Activated naive CD4-positive, alpha-beta T cell treated with anti-CD3 and anti-CD28 coated beads for 36 hours (primary cell): Measurements from ENCODE around the gene MLLT10. TPM values are rescaled to one million over a fixed set of nuclear protein-coding genes. Genes with fewer than 3 reads are reported as not detected.
A peak's percentile ranks its signal among the peaks of the same experiment; 100 is the strongest.

Experiments used
- CTCF ChIA-PET: fragments of 350-600 bp; sonication (Branson Sonifier 250); formaldehyde crosslinking; loops from one replicate; lab custom pipeline; 2021; ENCODE audit warnings: antibody characterized with exemption; lab: Charles Lee
- DNase-seq: peaks from one replicate; pipeline ENCODE4 v3.0.0-alpha.2; 2020
- H3K27ac Mint-ChIP-seq: one replicate; pipeline ENCODE4 v1.8.0; 2021; ENCODE audit warnings: mild to moderate bottlenecking, mixed read lengths
- H3K27me3 Mint-ChIP-seq: one replicate; pipeline ENCODE4 v1.8.0; 2021; ENCODE audit warnings: low read depth, mixed read lengths
- H3K36me3 Mint-ChIP-seq: one replicate; pipeline ENCODE4 v1.8.0; 2021; ENCODE audit warnings: low read depth, mixed read lengths
- H3K4me1 Mint-ChIP-seq: one replicate; pipeline ENCODE4 v1.8.0; 2021; ENCODE audit warnings: low read depth, mixed read lengths
- H3K4me3 Mint-ChIP-seq: one replicate; pipeline ENCODE4 v1.8.0; 2021; ENCODE audit warnings: mild to moderate bottlenecking, moderate library complexity, mixed read lengths
- H3K9me3 Mint-ChIP-seq: one replicate; pipeline ENCODE4 v1.8.0; 2021; ENCODE audit warnings: mixed read lengths
- intact Hi-C: fragments of 100-400 bp; cut with micrococcal nuclease; formaldehyde crosslinking; loops from one replicate; pipeline ENCODE4 v1.15.1; 2023
- total RNA-seq, 2 experiments: library from RNA; stranded (reverse); gene quantifications; one replicate each; pipeline ENCODE4 v1.2.3, GENCODE V29; 2021

The MLLT10 gene
- total RNA-seq, 2 experiments from 2014 or later: 23.0 to 23.7 TPM

GRCh38 chr10:21514818-21515351, 19.1 kb upstream of the MLLT10 start:
- H3K9me3 Mint-ChIP-seq: no peaks in the 10 kb centered on the region
- peaks cover 67% of the 10 kb centered on the region for H3K27me3 Mint-ChIP-seq
- H3K4me1 Mint-ChIP-seq: peaks cover 30% of the 10 kb centered on the region
- no peak overlapping the region for H3K27ac Mint-ChIP-seq
- DNase-seq: no peak
- intact Hi-C loops: loop anchor here (5.0 kb wide), 2 partner anchors 212 to 802 kb away; partner anchors contain the start of gene COMMD3
- no peaks in the 10 kb centered on the region for H3K36me3 Mint-ChIP-seq
- CTCF ChIA-PET: interaction anchor here (2.2 kb wide), 1 partner anchor 19 kb away, joined by 8 read pairs; no protein-coding TSS in a partner anchor
- H3K4me3 Mint-ChIP-seq: no peak overlapping the region

GRCh38 chr10:21515361-21516241, 18.4 kb upstream of the MLLT10 start:
- H3K9me3 Mint-ChIP-seq: no peaks in the 10 kb centered on the region
- intact Hi-C loops: loop anchor here (1.0 to 5.0 kb wide), 3 partner anchors 19 to 802 kb away; partner anchors contain the start of gene COMMD3
- H3K4me3 Mint-ChIP-seq: peak overlapping the region; percentile 70
- no peak overlapping the region for H3K27ac Mint-ChIP-seq
- peaks cover 73% of the 10 kb centered on the region for H3K27me3 Mint-ChIP-seq
- no peak for DNase-seq
- peaks cover 36% of the 10 kb centered on the region for H3K4me1 Mint-ChIP-seq
- H3K36me3 Mint-ChIP-seq: no peaks in the 10 kb centered on the region
- CTCF ChIA-PET: interaction anchor here (1.3 to 2.2 kb wide), 3 partner anchors 10 to 19 kb away, joined by 3 to 8 read pairs (median 4); partner anchors contain the start of gene SKIDA1

GRCh38 chr10:21516242-21517131, 17.5 kb upstream of the MLLT10 start:
- CTCF ChIA-PET: interaction anchor here (1.3 to 2.2 kb wide), 3 partner anchors 9 to 20 kb away, joined by 3 to 8 read pairs (median 4); partner anchors contain the start of gene SKIDA1
- DNase-seq: peak; percentile 58
- peaks cover 36% of the 10 kb centered on the region for H3K4me1 Mint-ChIP-seq
- H3K4me3 Mint-ChIP-seq: peak overlapping the region; percentile 70
- H3K36me3 Mint-ChIP-seq: no peaks in the 10 kb centered on the region
- no peaks in the 10 kb centered on the region for H3K9me3 Mint-ChIP-seq
- no peak overlapping the region for H3K27ac Mint-ChIP-seq
- peaks cover 76% of the 10 kb centered on the region for H3K27me3 Mint-ChIP-seq
- intact Hi-C loops: loop anchor here (1.0 to 5.0 kb wide), 4 partner anchors 9 to 801 kb away; partner anchors contain the start of genes COMMD3 and SKIDA1

- H3K4me1 Mint-ChIP-seq: peaks cover 36% of the 10 kb centered on the region
Measured at GRCh38 chr10:21517134-21518031, 16.6 kb upstream of the MLLT10 start.

GRCh38 chr10:21518149-21518640, 15.8 kb upstream of the MLLT10 start:
- Mint-ChIP-seq H3K36me3 (no peaks in the 10 kb centered on the region), H3K9me3 (no peaks in the 10 kb centered on the region), H3K27ac (no peak overlapping the region), H3K4me3 (peak overlapping the region; percentile 68), H3K4me1 (peaks cover 36% of the 10 kb centered on the region), H3K27me3 (peaks cover 70% of the 10 kb centered on the region)
- no peak for DNase-seq
- CTCF ChIA-PET: interaction anchor here (0.7 to 1.2 kb wide), 5 partner anchors 9 to 216 kb away, joined by 3 to 21 read pairs (median 4); no protein-coding TSS in a partner anchor
- intact Hi-C loops: loop anchor here (5.0 kb wide), 2 partner anchors 209 to 799 kb away; partner anchors contain the start of gene COMMD3

More at GRCh38 chr10:21517134-21518031, 16.6 kb upstream of the MLLT10 start:
- intact Hi-C loops: loop anchor here (1.0 to 5.0 kb wide), 3 partner anchors 8 to 800 kb away; partner anchors contain the start of genes COMMD3 and SKIDA1
- peak; percentile 18 for DNase-seq
- CTCF ChIA-PET: interaction anchor here (0.7 to 2.2 kb wide), 6 partner anchors 8 to 23 kb away, joined by 3 to 21 read pairs (median 4); partner anchors contain the start of gene SKIDA1
- Mint-ChIP-seq H3K27ac (no peak overlapping the region), H3K36me3 (no peaks in the 10 kb centered on the region), H3K27me3 (peaks cover 71% of the 10 kb centered on the region), H3K4me3 (peak overlapping the region; percentile 68), H3K9me3 (no peaks in the 10 kb centered on the region)

- H3K9me3 Mint-ChIP-seq: no peaks in the 10 kb centered on the region
- CTCF ChIA-PET: interaction anchor here (0.7 to 1.2 kb wide), 5 partner anchors 8 to 216 kb away, joined by 3 to 21 read pairs (median 4); no protein-coding TSS in a partner anchor
Measured at GRCh38 chr10:21518641-21519396, 15.2 kb upstream of the MLLT10 start.

GRCh38 chr10:21519397-21519933, 14.6 kb upstream of the MLLT10 start:
- no peaks in the 10 kb centered on the region for H3K36me3 Mint-ChIP-seq
- H3K9me3 Mint-ChIP-seq: no peaks in the 10 kb centered on the region
- no peak for DNase-seq
- no peak overlapping the region for H3K27ac Mint-ChIP-seq
- CTCF ChIA-PET: no interaction called here
- H3K4me3 Mint-ChIP-seq: peak overlapping the region; percentile 72
- H3K4me1 Mint-ChIP-seq: peaks cover 36% of the 10 kb centered on the region
- intact Hi-C loops: loop anchor here (1.0 to 5.0 kb wide), 3 partner anchors 15 to 798 kb away; partner anchors contain the start of genes COMMD3 and MLLT10
- peaks cover 69% of the 10 kb centered on the region for H3K27me3 Mint-ChIP-seq

More at GRCh38 chr10:21518641-21519396, 15.2 kb upstream of the MLLT10 start:
- no peak for DNase-seq
- H3K36me3 Mint-ChIP-seq: no peaks in the 10 kb centered on the region
- no peak overlapping the region for H3K27ac Mint-ChIP-seq
- H3K4me3 Mint-ChIP-seq: peak overlapping the region; percentile 72
- peaks cover 36% of the 10 kb centered on the region for H3K4me1 Mint-ChIP-seq
- H3K27me3 Mint-ChIP-seq: peaks cover 71% of the 10 kb centered on the region
- intact Hi-C loops: loop anchor here (1.0 to 5.0 kb wide), 3 partner anchors 15 to 798 kb away; partner anchors contain the start of genes COMMD3 and MLLT10

- intact Hi-C loops: loop anchor here (1.0 to 10.0 kb wide), 7 partner anchors 14 to 1195 kb away; partner anchors contain the start of genes COMMD3, MLLT10 and PIP4K2A
- peak; percentile 33 for DNase-seq
- CTCF ChIA-PET: no interaction called here
- H3K36me3 Mint-ChIP-seq: no peaks in the 10 kb centered on the region
- H3K4me1 Mint-ChIP-seq: peaks cover 37% of the 10 kb centered on the region
- peaks cover 69% of the 10 kb centered on the region for H3K27me3 Mint-ChIP-seq
- no peak overlapping the region for H3K27ac Mint-ChIP-seq
- H3K9me3 Mint-ChIP-seq: no peaks in the 10 kb centered on the region
- H3K4me3 Mint-ChIP-seq: peak overlapping the region; percentile 72
Measured at GRCh38 chr10:21519941-21520436, 14.0 kb upstream of the MLLT10 start.

- H3K4me3 Mint-ChIP-seq: peak overlapping the region; percentile 39
Measured at GRCh38 chr10:21520509-21520908, 13.5 kb upstream of the MLLT10 start.

More at GRCh38 chr10:21520509-21520908, 13.5 kb upstream of the MLLT10 start:
- intact Hi-C loops: loop anchor here (1.0 to 10.0 kb wide), 4 partner anchors 24 to 1194 kb away; partner anchors contain the start of gene PIP4K2A
- Mint-ChIP-seq H3K27ac (no peak overlapping the region), H3K36me3 (peaks cover 1% of the 10 kb centered on the region), H3K9me3 (no peaks in the 10 kb centered on the region), H3K4me1 (peaks cover 42% of the 10 kb centered on the region), H3K27me3 (peaks cover 66% of the 10 kb centered on the region)
- CTCF ChIA-PET: interaction anchor here (1.0 kb wide), 1 partner anchor 669 kb away, joined by 4 read pairs; no protein-coding TSS in a partner anchor
- DNase-seq: no peak
